Measurements from ENCODE around the gene DIO1. TPM values are rescaled to one million over a fixed set of nuclear protein-coding genes. Genes with fewer than 3 reads are reported as not detected.
"Not testable (repeated sequence)": the region's sequence is repeated elsewhere in the genome, so short reads cannot be mapped to it uniquely, and the experiment has no call there.

The DIO1 gene
- polyA plus RNA-seq (ENCODE audit: insufficient read length in 10 of 10), result under 1 TPM in 6 of 10 donors, not detected in 4; 0.11 to 0.49 (median 0.23) TPM
- long read RNA-seq, donor 1, partial matches to known transcripts, result 0 of 42 reads
- long read RNA-seq, donor 1, other reads (novel, unspliced or antisense), result 42 of 42 reads
- long read RNA-seq, donor 2, result 0 reads
- long read RNA-seq, donor 3, result 0 reads
- long read RNA-seq, donor 4, result 0 reads
- long read RNA-seq, donor 5, result 0 reads
- long read RNA-seq, donor 6, result 0 reads
- long read RNA-seq, donor 7, result 0 reads
- long read RNA-seq, donor 8, result 0 reads
- long read RNA-seq, donor 9, result 0 reads

- DNase-seq, result no peak
Observed at GRCh38 chr1:53893999-53894636, at the start of gene DIO1. DIO1 (plus strand) TSS chr1:53894187; CDS start chr1:53894211, 24 bp downstream.

GRCh38 chr1:53847980-53848379 lies 46.0 kb upstream of the DIO1 start:
- DNase-seq, result no peak

- no peak for DNase-seq
Observed at GRCh38 chr1:53850082-53850673, 43.8 kb upstream of the DIO1 start.

GRCh38 chr1:53851571-53852285 lies 42.3 kb upstream of the DIO1 start:
- no peak for DNase-seq

- peak in 2 of 3 donors; percentile 30 to 64 for DNase-seq
Observed at GRCh38 chr1:53860967-53861411, 33.0 kb upstream of the DIO1 start.

- no peak for DNase-seq
Observed at GRCh38 chr1:53862507-53862906, 31.5 kb upstream of the DIO1 start.

- no peak for DNase-seq
Observed at GRCh38 chr1:53868565-53868964, 25.4 kb upstream of the DIO1 start.

GRCh38 chr1:53869454-53870117 lies 24.4 kb upstream of the DIO1 start:
- no peak for DNase-seq

- DNase-seq, result no peak
Observed at GRCh38 chr1:53871221-53871620, 22.8 kb upstream of the DIO1 start.

GRCh38 chr1:53871773-53872484 lies 22.1 kb upstream of the DIO1 start:
- no peak for DNase-seq

- DNase-seq, result not testable (repeated sequence)
Observed at GRCh38 chr1:53875150-53875549, 18.8 kb upstream of the DIO1 start.

- peak in 2 of 3 donors; percentile 18 to 47 for DNase-seq
Observed at GRCh38 chr1:53878492-53879105, 15.4 kb upstream of the DIO1 start.

- DNase-seq, result not testable (repeated sequence)
Observed at GRCh38 chr1:53881853-53882252, 12.1 kb upstream of the DIO1 start.

- DNase-seq, result not testable (repeated sequence)
Observed at GRCh38 chr1:53883600-53883999, 10.4 kb upstream of the DIO1 start.

GRCh38 chr1:53888681-53889080 lies 5.3 kb upstream of the DIO1 start:
- no peak for DNase-seq

- peak; percentile 91 to 96 (median 94) for DNase-seq
Observed at GRCh38 chr1:53889304-53890298, 4.4 kb upstream of the DIO1 start, which contains the start of gene YIPF1. YIPF1 (minus strand) TSS chr1:53889797; CDS start chr1:53888937, 860 bp downstream.

- DNase-seq, result no peak
Observed at GRCh38 chr1:53890522-53890941, 3.5 kb upstream of the DIO1 start.

GRCh38 chr1:53891018-53891417 lies 3.0 kb upstream of the DIO1 start:
- no peak for DNase-seq

- DNase-seq, result no peak
Observed at GRCh38 chr1:53891678-53892077, 2.3 kb upstream of the DIO1 start.

Data from muscle of back (tissue), 13 donors.